HG03135 (cell line): ENCODE measurements around the gene HS1BP3.
A peak's percentile ranks its signal among the peaks of the same experiment; 100 is the strongest.

Experiments used
- ATAC-seq: cut with Tn5 transposase; IDR thresholded peaks from one replicate; pipeline ENCODE4 v1.9.1; 2021; ENCODE audit warnings: mild to moderate bottlenecking, moderate library complexity; ENCODE audit not compliant: unreplicated experiment

The HS1BP3 gene

DNA sequence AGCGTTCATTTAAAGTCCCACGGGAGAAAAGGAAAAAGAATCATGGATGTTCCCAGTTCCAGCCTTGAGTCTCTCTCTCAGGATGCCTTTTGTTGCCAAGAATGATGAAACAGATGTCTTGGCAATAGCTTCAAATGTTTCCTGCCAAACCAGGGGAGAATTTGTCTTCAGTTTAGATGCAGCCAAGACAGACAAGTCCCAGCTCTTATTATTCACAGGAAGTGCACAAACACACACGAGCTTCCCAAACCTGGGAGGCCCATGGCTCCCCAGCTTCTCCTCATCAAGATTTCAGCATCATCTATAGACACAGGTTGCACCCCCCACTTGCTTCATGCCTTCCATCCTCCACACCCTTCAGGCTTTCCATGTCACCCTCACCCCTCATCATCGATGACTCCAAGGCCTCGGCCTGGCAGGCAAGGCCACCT lies 45.9 kb downstream of the HS1BP3 start:
- no peak for ATAC-seq

DNA sequence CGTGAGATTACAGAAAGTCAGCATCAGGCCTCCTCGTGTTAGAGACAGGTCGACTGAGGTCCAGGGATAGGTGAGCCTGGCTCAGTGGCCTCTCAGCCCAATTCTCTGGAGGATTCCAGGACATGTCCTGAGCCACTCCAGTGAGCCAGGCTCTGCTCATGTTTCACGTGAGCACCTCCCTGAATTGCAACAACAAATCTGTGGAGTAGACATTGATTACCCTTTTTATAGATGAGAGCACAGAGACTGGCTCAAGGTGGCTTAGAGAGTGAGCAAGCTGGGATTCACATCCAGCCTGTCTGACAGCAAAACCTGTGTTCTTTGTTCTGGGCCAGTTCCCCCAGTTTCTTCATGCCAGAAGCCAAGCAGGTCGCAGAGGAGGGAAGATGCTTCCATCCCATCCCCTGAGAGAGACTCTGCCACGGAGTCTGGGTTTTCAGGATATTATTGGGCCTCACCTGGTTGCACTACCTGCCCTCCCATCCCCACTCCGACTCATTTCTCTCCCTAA lies 46.4 kb downstream of the HS1BP3 start:
- ATAC-seq: no peak

DNA sequence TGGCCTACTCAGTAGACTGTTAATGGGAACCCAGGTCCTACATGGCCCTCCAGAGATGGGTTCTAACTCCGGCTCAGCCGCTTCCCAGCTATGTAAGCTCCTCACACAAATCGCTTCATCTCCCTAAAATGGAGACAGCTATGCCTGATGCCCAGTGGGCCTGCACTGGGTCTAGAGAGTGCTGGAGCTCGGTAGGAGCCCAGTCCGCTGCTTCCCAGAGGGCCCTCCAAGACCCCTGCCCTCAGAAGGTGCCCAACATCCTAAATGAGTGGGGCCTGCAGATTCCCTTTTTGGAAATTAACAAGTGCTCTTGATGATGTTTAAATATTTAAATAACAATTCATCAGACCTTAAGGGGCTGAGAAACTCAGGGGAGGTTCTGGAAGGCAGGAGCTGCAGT lies 47.1 kb downstream of the HS1BP3 start:
- ATAC-seq: no peak

DNA sequence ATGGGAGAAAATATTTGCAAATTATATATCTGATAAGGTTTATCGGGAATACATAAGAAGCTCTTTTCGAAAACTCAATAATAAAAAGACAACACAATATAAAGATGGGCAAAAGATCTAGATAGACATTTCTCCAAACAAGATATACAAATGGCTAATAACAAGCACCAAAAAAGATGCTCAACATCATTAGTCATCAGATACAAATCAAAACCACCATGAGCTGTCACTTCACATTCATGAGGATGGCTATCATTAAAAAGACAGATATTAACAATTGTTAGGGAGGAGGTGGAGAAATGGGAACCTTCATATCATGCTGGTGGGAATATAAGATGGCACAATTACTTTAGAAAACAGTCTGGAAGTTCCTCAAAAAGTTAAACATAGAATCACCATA lies 48.1 kb downstream of the HS1BP3 start:
- no peak for ATAC-seq

DNA sequence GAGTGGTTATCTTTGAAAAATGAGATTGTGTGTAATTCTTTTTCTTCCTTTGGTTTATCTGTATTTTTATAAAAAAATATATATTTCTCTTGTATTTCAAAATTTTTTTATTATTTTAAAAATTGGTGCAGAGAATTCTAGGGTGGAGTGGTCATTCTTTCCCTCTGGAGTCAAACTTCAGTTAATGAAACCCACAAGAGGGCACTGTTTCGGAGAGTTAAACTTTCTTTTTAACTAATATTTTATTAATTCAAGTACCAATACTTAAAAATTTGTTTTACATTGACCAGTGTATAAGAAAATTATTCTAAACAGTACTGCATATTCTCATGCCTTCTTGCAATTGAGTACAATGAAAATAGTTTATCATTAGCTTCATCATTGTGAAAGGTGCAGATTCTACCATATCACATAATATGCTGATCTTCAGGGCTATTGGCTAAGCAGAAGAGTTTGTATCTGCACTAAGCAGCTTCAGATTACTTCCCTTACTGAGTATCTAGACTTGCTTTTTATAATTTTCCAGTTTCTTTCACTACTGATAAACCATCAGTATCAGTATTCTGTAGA lies 50.1 kb downstream of the HS1BP3 start:
- ATAC-seq: no peak

DNA sequence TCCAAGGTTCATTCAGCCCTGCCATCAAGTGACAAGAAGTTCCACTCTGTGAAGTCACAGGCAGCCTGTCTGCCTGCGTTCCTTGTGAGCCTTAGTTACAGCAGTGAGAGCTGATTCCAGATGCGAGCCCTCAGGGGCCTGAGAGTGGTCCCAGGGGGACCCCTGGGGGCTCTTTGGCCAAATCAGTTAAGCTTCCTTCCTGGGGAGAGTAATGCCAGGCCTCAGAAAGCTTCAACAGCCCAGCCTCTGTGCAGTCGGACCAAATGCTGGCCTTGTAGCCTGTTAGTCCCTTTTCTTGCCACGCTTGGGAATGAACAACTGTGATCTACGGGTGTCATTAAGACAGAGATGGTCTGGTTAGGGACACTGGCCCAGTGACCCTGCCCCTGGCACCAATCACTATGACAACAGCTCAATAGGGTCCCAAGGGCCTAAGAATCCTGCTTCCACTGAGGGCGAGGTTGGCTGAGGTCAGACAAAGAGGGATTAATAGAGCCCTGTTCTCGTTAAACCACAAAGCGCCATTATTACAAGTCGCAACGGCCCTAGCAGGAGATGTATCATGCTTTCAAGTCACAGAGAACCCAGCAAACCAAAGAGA lies 50.9 kb downstream of the HS1BP3 start:
- no peak for ATAC-seq

DNA sequence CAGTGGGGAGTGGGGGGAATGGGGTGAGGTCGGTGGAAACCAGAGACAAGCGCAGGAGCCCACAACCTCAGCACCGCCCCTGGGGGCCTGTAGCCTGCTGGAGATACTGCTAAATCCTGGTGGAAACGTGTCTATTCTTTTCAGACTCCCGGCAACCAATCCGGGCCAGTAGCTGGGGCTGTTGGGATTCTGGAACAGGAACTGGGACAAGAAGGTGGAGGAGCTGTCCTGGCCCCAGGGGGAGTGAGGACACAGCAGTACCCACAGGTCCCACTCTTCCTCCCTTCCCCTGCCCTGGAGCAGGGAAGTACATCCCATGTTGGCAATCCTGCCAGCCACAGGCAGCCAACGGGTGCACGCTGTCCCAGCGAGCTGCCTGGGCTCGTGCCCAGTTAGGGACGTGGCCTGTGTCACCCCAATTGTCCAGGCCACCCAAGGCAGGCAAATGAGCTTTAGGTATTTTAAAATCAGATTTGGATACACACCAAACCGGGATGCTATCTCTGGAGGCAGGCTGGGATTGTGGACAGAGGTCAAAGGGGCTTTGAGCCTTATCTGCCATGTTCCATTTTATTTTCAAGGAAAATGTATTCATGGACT lies 51.8 kb downstream of the HS1BP3 start:
- ATAC-seq: no peak

DNA sequence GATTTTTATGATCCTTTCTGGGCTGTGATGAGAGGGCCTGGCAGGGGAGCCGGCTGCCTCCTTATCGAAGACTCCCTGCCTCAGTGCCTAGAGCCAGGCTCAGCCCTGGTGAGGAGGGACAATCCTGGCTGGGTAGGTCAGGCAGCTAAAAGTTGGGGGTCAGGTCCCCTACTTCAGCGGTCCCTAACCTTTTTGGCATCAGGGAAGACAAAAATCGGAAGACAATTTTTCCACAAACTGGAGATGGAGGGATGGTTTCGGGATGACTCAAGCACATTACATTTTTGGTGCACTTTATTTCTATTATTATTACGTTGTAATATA lies 53.1 kb downstream of the HS1BP3 start:
- ATAC-seq: no peak

DNA sequence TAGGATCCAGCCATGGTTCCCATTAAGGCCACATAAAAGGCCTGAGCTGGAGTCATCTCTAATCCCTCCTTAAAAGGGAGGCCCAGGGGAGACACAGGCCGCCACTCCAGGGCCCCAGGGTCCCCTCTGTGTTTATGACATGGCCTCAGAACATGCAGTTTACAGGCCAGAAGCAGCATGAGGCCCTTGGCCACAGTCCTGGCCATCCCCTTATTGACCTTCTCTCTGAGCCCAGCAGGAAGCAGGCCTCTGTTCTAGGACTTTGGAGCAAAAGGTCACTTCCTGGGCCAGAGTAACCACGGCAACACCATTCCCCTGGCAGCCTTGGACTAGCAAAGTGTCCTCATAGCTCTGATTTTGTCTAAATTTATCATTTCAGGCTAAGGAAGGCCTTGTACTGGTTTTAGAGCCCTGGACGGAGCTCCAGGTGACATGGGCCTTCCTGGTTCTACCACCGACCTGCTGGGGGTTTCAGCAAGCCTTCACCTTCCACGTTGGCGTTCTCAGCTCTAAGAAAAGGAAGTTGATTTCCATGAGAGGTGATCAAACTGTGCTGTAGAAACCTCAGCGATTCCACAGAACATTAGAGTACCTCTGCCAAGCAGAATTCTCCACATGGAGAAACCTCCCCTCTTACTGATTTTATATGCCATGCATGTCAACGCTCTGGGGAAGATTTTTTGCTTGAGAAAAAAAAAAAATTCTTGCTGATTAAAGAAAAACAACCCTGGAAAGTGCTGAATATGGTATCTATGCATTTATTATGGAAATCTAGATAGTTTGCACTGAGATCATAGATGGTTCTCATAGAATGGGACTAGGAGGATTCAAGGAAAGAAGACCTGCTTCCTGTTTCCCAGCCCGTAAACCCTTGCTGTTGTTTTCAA lies 53.7 kb downstream of the HS1BP3 start:
- no peak for ATAC-seq

DNA sequence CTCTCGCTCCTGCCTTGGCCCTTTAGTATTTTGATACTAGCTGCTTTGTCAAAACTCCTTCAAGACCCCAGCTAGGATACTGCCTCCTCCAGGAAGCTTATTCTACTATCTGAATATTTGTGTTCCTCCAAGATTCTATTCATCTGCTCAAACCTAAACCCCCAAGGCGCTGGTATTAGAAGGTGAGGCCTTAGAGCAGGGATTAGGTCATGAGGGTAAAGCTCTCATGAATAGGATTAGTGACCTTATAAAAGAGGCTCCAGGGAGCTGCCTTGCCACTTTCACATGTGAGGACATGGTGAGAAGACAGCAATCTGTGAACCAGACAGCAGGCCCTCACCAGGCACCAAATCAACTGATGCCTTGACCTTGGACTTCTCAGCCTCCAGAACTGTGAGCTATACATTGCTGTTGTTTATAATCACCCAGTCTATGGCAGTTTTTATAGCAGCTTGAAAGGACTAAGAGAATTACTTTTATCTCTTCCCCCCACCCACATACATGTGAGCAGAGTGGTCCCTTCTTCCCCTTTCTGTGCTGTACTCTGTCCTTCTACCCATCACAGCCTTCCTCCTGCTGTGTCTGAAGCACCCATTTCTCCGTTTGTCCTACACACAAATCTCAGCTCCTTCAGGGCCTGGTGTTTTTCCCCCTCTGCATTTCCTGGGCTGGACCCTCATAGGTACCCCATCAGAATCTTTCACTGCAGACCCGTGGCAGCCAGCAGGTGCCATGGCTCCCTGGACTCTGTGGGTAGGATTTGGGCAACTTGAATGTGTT lies 54.5 kb downstream of the HS1BP3 start:
- peak; percentile 2 for ATAC-seq

DNA sequence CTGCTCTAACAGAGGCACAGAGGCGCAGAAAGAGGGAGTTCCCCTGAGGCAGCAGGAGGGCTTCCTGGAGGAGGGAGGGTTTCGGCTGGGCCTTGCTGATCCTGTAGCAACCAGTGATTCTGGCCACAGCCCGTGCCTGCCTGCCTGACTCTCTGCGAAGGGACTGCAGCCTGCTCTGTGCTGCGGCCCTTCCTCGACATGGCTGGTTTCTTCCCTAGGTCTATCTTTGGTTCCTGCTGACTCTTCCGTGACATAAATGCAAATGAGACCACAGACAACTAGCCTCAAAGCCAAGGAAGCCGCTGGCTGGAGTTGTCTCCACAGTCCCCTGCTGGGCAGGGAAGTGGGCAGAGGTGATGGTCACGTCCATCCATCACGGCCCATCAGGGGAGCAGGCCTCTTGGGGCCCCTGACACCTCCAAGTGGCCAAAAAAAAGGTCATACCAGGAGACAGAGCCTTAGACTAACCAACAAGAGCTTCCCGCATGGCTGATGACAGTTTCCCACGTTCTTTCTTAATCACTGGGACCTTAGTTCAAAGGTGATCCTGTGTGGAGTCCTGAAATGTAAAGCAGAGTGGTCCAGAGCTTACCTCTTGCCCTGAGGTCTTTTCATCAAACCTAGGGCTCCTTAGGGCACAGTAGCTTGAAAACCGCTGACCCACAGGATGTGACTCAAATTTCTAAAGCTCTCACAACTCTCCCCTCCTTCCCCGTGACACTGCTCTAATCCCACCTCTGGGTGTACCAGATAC lies 55.3 kb downstream of the HS1BP3 start:
- ATAC-seq: peak; percentile 89

DNA sequence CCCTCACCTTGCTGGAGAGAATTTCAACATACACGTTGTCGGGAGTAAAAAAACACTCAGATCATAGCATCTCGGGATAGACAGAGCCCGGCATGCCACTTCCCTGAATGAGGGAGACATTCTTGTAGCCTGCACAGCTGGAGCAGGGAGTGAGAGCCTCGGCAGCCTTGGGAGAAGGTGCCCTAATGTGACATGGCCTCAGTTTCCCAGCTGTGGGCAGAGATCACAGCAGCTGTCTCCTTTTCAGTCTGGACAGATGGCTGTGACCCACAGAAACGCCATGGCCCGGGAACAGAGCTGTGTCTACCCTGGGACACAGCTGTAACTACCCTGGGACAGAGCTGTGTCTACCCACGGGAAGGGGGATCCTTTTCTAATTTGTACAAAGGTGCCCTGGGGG lies 55.9 kb downstream of the HS1BP3 start:
- ATAC-seq: no peak

DNA sequence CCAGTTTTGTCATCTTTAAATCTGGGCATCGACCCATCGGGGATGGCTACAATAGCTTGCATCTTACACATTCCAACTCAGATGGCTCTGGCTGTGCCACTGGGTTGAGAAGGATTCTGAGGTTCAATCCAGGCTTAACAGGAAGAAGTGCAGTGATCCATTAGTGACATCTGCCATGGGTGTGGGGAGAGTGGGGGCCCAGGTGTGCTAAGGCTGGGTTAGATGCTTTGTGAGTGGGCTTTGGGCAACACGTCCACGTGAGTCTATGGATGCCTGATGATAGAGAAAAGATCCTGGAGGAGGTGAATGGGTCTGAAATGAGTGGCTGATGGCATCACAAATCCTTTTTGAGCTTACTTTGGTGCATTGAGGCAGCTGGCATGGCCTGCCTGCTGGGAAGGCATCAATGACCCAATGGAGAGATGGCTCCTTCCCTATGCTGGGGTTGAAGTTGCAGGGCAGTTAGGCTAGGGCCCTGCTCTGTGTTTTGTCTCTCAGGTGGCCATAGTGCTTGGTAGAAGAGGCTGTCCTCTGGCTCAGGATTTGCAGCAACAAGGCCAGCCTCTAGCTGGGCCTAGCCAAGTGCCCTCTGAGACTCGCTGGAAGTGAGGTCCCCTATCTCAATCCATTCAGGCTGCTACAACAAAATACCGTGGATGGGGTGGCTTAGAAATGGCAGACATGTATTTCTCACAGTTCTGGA lies 56.7 kb downstream of the HS1BP3 start:
- no peak for ATAC-seq

DNA sequence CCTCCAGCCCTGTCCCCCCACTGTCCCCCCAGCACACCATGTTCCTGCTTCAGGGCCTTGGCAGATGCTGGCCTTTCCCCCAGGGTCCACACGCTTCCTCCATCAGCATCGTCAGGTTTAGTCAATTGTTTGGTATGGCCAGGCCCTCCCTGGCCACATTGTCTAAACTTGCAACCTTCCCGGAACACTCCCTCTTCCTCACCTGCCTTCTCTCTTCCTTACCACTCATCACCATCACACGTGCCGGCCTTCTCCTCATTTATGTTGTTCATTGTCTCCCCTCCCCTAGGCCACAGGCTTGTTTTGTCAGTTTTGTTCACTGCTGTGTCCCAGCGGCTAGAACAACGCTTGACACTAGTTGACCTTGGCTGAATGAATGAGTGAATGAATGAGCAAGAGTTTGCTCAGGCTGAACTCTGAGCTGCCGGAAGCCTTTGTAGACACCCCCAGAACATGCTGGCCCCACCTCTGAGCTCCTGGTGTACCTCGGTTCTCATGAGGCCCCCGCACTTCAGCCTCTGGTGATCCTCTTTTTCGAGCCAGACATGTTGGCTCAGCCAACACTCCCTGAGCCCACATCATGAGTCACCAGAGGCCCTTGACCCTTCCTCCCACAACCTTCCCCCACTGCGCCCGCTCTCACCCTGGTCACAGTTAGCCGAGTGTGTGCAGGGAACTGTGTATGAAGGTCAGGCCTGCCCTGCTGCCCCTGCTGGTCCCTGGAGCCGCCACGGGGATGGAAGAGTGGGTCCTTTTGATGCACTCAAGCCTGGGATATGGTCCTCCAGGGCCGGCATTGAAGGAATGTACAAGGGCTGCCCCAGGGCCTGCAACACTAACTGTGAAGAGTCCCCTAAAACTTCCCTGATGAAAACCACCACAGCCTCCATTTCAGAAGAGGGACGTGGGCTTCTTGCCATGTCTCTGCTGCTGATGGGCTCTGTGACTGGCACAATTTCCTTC lies 57.5 kb downstream of the HS1BP3 start:
- ATAC-seq: no peak

DNA sequence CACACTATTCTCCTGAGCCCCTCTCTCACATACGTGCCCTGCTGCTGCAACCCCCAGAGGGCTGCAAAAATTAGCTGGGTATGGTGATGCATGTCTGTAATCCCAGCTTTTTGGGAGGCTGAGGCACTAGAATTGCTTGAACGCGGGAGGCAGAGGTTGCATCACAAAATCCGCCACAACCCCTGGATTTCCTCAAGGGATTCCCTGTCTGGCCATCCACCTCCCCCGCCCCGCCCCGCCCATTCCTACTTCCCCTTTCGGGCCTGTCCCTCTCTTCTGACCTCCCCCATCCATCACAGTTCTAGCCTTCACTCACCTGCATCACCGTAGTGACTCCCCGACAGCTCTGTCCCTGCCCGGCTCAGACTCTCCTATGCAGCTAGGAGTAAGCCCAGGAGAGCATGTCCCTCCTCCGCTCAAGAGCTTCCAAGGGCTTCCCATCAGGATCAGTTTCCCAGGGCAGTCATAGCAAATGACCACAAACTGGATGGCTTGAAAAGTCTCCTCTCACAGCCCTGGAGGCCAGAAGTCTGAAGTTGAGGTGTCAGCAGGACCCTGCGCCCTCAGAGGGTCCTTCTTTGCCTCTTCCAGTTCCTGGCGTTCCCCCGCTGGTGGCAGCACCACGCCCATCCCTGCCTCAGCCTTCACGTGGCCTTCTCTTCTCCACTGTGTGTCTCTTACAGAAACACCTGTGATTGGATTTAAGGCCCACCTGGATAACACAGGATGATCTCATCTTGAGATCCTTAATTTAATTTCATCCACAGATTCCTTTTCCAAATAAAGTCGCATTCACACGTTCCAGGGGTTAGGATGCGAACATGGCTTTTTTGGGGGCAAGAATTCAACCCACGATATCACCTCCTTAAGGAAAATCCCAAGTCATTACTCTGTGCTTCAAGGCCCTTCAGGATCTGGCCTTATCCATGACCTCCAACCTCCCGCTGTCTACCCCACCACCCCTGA lies 58.5 kb downstream of the HS1BP3 start:
- ATAC-seq: no peak

DNA sequence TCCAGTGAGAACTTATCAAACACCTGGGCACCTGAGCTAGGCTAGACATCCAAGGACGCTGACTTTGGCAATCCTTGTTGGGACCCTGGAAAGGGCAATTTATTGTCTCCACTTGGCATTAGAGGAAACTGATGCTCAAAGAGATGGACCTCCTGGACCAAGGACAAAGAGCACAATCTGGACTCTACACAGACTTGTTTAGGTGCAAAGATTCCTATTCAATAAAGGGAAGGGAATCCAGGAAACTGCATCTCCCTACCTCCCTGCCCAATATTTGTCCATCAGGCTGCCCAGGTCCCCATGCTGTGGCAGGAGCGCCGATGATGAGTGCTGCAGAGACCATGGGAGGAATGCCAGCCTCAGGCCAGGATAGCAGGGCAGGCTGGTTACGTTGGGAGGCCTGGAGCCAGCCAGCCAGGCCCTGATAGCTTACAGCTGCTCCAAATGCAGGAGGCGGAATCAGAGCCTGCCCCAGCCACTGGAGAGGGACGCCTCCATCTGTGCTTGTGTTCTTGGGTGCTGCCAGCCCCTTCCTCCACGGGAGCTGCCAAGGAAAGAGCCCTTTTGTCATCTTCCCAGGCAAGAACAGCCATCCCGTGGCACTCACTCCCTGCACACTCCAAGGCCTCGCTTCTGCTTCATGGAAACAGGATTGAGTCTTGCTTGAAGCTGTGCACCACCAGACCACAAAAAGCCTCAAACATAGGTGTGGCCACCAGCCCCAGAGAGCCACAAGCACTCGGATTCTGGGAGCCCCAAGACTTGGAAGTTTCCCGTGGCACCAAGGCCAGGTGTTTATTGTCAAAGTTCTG lies 60.0 kb downstream of the HS1BP3 start:
- ATAC-seq: no peak
